Right atrium auricular region (tissue), 2 donors: ENCODE measurements around the gene ST3GAL4. TPM values are rescaled to one million over a fixed set of nuclear protein-coding genes. Genes with fewer than 3 reads are reported as not detected.
"Not testable (repeated sequence)": the region's sequence is repeated elsewhere in the genome, so short reads cannot be mapped to it uniquely, and the experiment has no call there.

Experiments
- DNase-seq: peaks from one replicate; pipeline ENCODE4 v3.0.0-alpha.2; 2019; ENCODE audit warnings: low spot score
- H3K27ac ChIP-seq, 2 donors: fragments of 200-600 bp; sonication (generic); 1 replicate in 1 of 2; 2 replicates in 1 of 2; pipeline ENCODE4 v1.5.1; 2016 to 2019
- H3K27me3 ChIP-seq, 2 donors: fragments of 200-600 bp; sonication (generic); one replicate each; pipeline versions ENCODE4 v1.5.1 to v1.6.0; 2017 to 2019
- H3K36me3 ChIP-seq: fragments of 200-600 bp; sonication (generic); one replicate; pipeline ENCODE4 v1.5.1; 2016
- H3K4me1 ChIP-seq, 2 donors: fragments of 200-600 bp; sonication (generic); one replicate each; pipeline versions ENCODE4 v1.5.1 to v1.6.0; 2017 to 2019
- H3K4me3 ChIP-seq, 2 donors: fragments of 200-600 bp; sonication (generic); 1 replicate in 1 of 2; 2 replicates in 1 of 2; pipeline ENCODE4 v1.5.1; 2017 to 2019; ENCODE audit warnings: mild to moderate bottlenecking in 1 of 2, moderate library complexity in 1 of 2
- H3K9me3 ChIP-seq, 2 donors: fragments of 200-600 bp; sonication (generic); one replicate each; pipeline ENCODE4 v1.5.1; 2019
- total RNA-seq, 2 donors: library from RNA; depleted of rRNA; stranded (reverse); fragments of >200 nt; gene quantifications; one replicate each; pipeline ENCODE4 v1.1.0, GENCODE V29; 2016
- TF ChIP-seq, protein P1 (sequence below), 2 donors: fragments of 200-600 bp; sonication (generic); IDR thresholded peaks; one replicate each; pipeline ENCODE4 v1.5.1; 2019; ENCODE audit warnings: antibody characterized with exemption in 2 of 2

Gene ST3GAL4
- total RNA-seq, 2 donors from 2014 or later: 67.5 to 103 TPM

DNA sequence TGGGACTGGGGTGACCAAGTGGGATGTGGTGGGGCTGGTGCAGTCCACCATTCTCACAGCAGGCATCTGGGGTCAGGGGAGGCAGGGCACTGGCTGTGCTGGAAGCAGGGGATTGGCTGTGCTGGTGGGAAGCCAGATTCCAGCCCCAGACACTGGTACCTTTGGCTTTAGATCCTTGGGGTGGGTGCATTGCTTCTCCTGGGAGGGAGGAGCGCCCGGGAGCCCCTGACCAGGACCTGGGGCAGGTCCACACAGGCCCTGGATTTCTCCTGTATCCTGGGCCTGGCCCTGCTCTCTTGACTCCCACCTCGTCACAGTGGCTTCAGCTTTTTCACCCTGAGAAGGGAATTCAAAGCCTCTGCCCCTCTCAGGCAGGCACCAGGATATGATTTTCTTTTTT, 38.5 kb downstream of the ST3GAL4 start:
- Histone ChIP-seq H3K4me3 (no peak overlapping the region), H3K4me1 (peaks cover 0 to 52% of the 10 kb centered on the region in 2 donors), H3K9me3 (no peaks in the 10 kb centered on the region), H3K36me3 (no peaks in the 10 kb centered on the region), H3K27ac (peak overlapping the region; percentile 85 to 87), H3K27me3 (no peaks in the 10 kb centered on the region)
- TF ChIP-seq, protein P1, sequence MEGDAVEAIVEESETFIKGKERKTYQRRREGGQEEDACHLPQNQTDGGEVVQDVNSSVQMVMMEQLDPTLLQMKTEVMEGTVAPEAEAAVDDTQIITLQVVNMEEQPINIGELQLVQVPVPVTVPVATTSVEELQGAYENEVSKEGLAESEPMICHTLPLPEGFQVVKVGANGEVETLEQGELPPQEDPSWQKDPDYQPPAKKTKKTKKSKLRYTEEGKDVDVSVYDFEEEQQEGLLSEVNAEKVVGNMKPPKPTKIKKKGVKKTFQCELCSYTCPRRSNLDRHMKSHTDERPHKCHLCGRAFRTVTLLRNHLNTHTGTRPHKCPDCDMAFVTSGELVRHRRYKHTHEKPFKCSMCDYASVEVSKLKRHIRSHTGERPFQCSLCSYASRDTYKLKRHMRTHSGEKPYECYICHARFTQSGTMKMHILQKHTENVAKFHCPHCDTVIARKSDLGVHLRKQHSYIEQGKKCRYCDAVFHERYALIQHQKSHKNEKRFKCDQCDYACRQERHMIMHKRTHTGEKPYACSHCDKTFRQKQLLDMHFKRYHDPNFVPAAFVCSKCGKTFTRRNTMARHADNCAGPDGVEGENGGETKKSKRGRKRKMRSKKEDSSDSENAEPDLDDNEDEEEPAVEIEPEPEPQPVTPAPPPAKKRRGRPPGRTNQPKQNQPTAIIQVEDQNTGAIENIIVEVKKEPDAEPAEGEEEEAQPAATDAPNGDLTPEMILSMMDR (IDR thresholded peaks at IDR 0.05): no peak
- no peak for DNase-seq

DNA sequence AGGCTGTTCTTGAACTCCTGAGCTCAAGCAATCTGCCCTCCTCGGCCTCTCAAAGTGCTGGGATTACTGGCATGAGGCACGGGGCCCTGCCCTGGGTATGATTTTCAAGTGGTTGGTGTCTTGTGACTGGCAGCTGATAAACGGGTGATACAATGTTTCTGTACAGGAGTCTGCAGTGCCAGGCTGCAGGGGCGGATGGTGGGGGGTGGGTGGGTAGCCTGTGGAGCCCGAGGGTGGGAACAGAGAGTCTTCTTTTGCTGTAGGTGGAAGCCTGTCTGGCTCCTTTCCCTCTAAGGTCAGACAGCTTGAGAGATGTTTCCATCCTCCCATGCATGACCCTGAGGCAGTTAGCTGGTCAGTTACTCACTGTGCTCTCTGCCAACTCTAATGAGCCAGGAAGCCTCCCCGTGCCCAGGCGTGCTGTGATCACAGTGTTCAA, 39.2 kb downstream of the ST3GAL4 start:
- H3K4me3 ChIP-seq, DNase-seq, H3K27me3 ChIP-seq, H3K36me3 ChIP-seq, H3K9me3 ChIP-seq: not testable (repeated sequence)
- peaks cover 0 to 52% of the 10 kb centered on the region in 2 donors for H3K4me1 ChIP-seq
- peak overlapping the region; percentile 85 to 87 for H3K27ac ChIP-seq

DNA sequence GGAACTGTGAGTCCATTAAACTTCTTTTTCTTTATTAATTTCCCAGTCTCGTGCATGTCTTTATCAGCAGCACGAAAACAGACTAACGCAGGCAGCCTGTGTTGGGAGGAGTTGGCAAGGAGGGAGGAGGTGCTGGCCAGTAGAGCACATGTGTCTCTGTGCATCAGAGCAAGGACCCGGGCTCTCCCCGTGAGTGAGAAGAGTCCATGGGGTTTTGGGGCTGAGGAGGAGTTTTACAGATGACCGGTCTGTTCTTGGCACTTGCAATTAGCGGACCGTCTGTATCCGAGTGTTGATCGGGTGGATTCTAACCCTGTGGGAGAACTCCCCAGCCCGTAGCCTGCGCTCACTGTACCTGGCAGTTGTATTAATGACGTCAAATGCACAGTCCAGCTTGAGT, 40.3 kb downstream of the ST3GAL4 start:
- not testable (repeated sequence) for H3K9me3 ChIP-seq, H3K27me3 ChIP-seq, H3K4me3 ChIP-seq, H3K36me3 ChIP-seq
- DNase-seq: peak; percentile 92
- Histone ChIP-seq H3K27ac (peak overlapping the region; percentile 85 to 87), H3K4me1 (peaks cover 0 to 53% of the 10 kb centered on the region in 2 donors)

DNA sequence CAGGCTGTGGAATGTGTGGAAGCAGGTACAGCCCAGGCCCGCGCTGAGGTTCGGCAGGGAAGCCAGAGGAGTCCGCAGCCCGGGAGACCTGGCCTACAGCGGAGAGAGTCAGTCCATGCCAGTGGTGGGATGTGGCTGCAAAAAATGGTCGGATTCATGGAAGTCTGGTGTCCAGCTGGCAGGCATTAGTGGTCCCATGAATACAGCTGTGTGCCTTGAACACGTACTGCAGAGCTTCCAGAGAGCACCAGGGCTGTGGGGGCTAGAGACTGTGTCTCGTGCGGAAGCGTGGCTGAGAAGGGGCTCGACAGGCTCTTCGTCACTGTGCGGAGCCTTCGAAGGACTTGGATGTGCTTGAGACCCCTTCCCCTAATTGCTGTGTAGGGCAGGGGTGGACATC, 40.8 kb downstream of the ST3GAL4 start:
- not testable (repeated sequence) for H3K4me3 ChIP-seq, H3K36me3 ChIP-seq, DNase-seq, H3K9me3 ChIP-seq, H3K27me3 ChIP-seq
- Histone ChIP-seq H3K4me1 (peaks cover 0 to 49% of the 10 kb centered on the region in 2 donors), H3K27ac (peak overlapping the region; percentile 73 to 74)

DNA sequence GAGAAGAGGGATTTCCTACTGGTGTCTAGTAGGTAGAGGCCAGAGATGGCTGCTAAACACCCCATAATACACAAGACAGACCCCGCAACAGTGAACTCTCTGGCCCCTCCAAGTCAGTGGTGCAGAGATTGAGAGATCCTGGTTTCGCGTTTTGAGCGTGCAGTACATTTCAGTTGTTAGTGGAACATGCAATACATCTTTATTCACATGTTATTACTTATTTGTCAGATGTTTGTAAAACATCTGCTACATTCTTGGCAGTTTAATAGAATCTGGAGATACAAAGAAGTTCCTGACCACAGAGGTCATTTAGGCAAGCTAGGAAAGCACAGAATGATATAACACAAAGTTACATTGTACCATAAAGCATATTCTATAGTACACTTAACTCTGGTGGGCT, 41.5 kb downstream of the ST3GAL4 start:
- Histone ChIP-seq H3K27ac (peak overlapping the region; percentile 73 to 74), H3K4me1 (peaks cover 0 to 42% of the 10 kb centered on the region in 2 donors), H3K27me3 (no peaks in the 10 kb centered on the region), H3K36me3 (no peaks in the 10 kb centered on the region), H3K9me3 (no peaks in the 10 kb centered on the region), H3K4me3 (no peak overlapping the region)
- TF ChIP-seq, protein P1 (IDR thresholded peaks at IDR 0.05): no peak
- DNase-seq: no peak

DNA sequence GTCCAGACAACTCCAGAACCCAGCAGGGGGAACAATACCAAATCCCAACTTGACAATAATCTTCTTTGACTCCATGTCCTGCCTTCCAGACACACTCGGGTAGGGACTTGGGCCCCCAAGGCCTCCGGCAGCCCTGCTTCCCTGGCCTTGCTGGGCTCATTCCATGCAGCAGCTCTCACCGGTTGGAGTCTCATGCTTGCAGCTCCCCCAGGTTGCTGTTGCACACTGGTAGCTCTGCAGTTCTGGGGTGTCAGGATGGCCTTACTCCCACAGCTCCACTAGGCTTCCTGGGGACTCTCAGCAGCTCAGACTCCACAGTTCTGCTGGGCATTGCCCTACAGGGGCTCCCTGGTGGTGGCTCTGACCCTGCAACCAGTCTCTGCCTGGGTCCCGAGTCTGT, 42.8 kb downstream of the ST3GAL4 start:
- no peaks in the 10 kb centered on the region for H3K36me3 ChIP-seq
- DNase-seq: no peak
- H3K27me3 ChIP-seq: no peaks in the 10 kb centered on the region
- H3K4me1 ChIP-seq: peaks cover 0 to 39% of the 10 kb centered on the region in 2 donors
- H3K9me3 ChIP-seq: no peaks in the 10 kb centered on the region
- TF ChIP-seq, protein P1 (IDR thresholded peaks at IDR 0.05): no peak
- H3K27ac ChIP-seq: no peak overlapping the region
- H3K4me3 ChIP-seq: no peak overlapping the region

DNA sequence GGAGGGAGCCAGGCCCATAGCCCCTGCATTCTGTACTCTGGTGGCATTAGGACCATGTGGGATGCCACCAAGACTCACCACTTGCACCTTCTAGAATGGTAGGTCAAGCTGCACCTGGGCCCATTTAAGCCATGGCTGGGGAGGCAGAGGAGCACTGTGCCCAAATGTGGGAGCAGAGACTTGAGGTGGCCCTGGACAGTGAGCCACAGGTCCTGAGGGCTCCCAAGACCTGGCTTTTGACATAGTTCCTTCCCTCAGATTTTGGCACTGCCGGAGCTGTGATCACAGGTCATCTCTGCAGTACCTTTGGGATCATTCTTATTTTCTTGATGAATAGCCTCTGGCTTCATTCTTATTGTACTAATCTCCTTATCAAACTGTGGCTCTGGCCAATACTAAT, 43.2 kb downstream of the ST3GAL4 start:
- Histone ChIP-seq H3K4me3 (no peak overlapping the region), H3K36me3 (no peaks in the 10 kb centered on the region), H3K4me1 (peaks cover 0 to 39% of the 10 kb centered on the region in 2 donors), H3K27me3 (no peaks in the 10 kb centered on the region), H3K9me3 (no peaks in the 10 kb centered on the region), H3K27ac (no peak overlapping the region)
- TF ChIP-seq, protein P1 (IDR thresholded peaks at IDR 0.05): no peak
- no peak for DNase-seq
